Heart right ventricle (tissue), 16 donors: ENCODE data around the gene CD151. TPM values are rescaled to one million over a fixed set of nuclear protein-coding genes. Genes with fewer than 3 reads are reported as not detected.

Experiments
- ATAC-seq, 8 donors: fragments of 200-7000 bp; cut with Tn5 transposase; one replicate each; pipeline ENCODE4 v1.9.1; 2020; ENCODE audit warnings: mild to moderate bottlenecking in 8 of 8, moderate library complexity in 8 of 8, moderate number of reproducible peaks in 1 of 8
- DNase-seq, 2 donors: peaks; one replicate each; pipeline ENCODE4 v3.0.0-alpha.2; 2020
- H3K27ac ChIP-seq, 10 donors: fragments of 200-600 bp; sonication (generic) in 2 of 10; one replicate each; pipeline versions ENCODE4 v1.5.0 to v1.8.0; 2020 to 2022; ENCODE audit warnings: mild to moderate bottlenecking in 3 of 10
- H3K27me3 ChIP-seq, 7 donors: fragments of 200-600 bp; one replicate each; pipeline ENCODE4 v1.8.0; 2021 to 2022; ENCODE audit warnings: mild to moderate bottlenecking in 2 of 7
- H3K36me3 ChIP-seq, 9 donors: fragments of 200-600 bp; sonication (generic) in 1 of 9; one replicate each; pipeline versions ENCODE4 v1.5.0 to v1.8.0; 2020 to 2022; ENCODE audit warnings: mild to moderate bottlenecking in 2 of 9
- H3K4me1 ChIP-seq, 9 donors: fragments of 200-600 bp; sonication (generic) in 1 of 9; one replicate each; pipeline versions ENCODE4 v1.5.0 to v1.8.0; 2020 to 2022; ENCODE audit warnings: mild to moderate bottlenecking in 4 of 9
- H3K4me3 ChIP-seq, 10 donors: fragments of 200-600 bp; sonication (generic) in 2 of 10; one replicate each; pipeline versions ENCODE4 v1.5.0 to v1.8.0; 2020 to 2022; ENCODE audit warnings: mild to moderate bottlenecking in 7 of 10, moderate library complexity in 2 of 10
- H3K9me3 ChIP-seq, 11 donors: fragments of 200-600 bp in 10 of 11; sonication (generic) in 2 of 11; one replicate each; pipeline versions ENCODE4 v1.5.0 to v1.8.0; 2013 to 2022; ENCODE audit warnings: mild to moderate bottlenecking in 2 of 11, control low read depth in 1 of 11, moderate library complexity in 1 of 11
- WGBS, 2 donors: extraction: QIAGEN DNeasy Blood & Tissue Kit; methylation state at CpG; one replicate each; pipeline ENCODE4 v1.1.7; 2013; ENCODE audit warnings: inconsistent platforms in 1 of 2; 5-methylcytosine and 5-hydroxymethylcytosine counted together
- intact Hi-C, 10 donors: fragments of 100-400 bp; cut with DNase I; formaldehyde crosslinking; loops; one replicate each; pipeline versions ENCODE4 v1.11.1 to v1.14.2; 2022
- polyA plus RNA-seq, 2 donors: library from polyadenylated mRNA; stranded (reverse); fragments of 200-250 nt; gene quantifications; one replicate each; pipeline ENCODE4 v1.2.3, GENCODE V29; 2013
- total RNA-seq, 10 donors: library from RNA; stranded (reverse); fragmentation: NEBNext Ultra II Directional in 3 of 10; extraction: Animal tissue kit (Norgen Biotek cat#: 25700) in 3 of 10; gene quantifications; one replicate each; pipeline versions ENCODE4 v1.2.1 to v1.2.4, GENCODE V29; 2021 to 2023
- TF ChIP-seq, protein P1 (sequence below), 9 donors: fragments of 200-600 bp; sonication (generic) in 2 of 9; IDR thresholded peaks; one replicate each; pipeline versions ENCODE4 v1.5.0 to v1.8.0; 2021 to 2022; ENCODE audit warnings: antibody characterized with exemption in 9 of 9, mild to moderate bottlenecking in 5 of 9, moderate library complexity in 1 of 9
- donor health status: Arrhythmogenic right ventricular cardiomyopathy.
- donor health status: ischemic (EF 13 %, LVEDD 7.1; RV severe dilation, severe dysfunction).
- donor health status: healthy with polysubstance abuse.
- donor health status: DM: no; HTN: yes; CAD: no.
- donor health status: DM: no; HTN: no; CAD: no.
- donor health status: ischemic (EF 25% LVEDD 6.9; RV normal size, moderate dysfunction).
- donor health status: ischemic (EF 25% LVEDD 5.7; RV mildly dilated, moderate dysfunction).
- donor health status: healthy.
- donor health status: DM: yes; HTN: yes; CAD: no.
- donor health status: Ischemic cardiomyopathy.
- donor health status: ischemic (EF 35%, LVEDD 5.7; RV mildly dilated, moderate dysfunction).
- donor health status: nonischemic (EF 11% LVEDD 7.7; RV severe dilation, severe dysfunction).
- donor health status: DM: yes; HTN: yes; CAD: no.
- donor health status: PGD.
- donor health status: ischemic (EF 29% LVEDD 5.4; RV normal size, mild dysfunction).
- donor health status: nonischemic (EF 23%, LVEDD 6.1; RV moderate dilation, normal function).

The CD151 gene
- total and polyA plus RNA-seq, 12 donors: 286 to 684 (median 466) TPM

GRCh38 chr11:887589-887988 is 54.8 kb downstream of the CD151 start:
- no peak overlapping the region for H3K4me3 ChIP-seq
- intact Hi-C loops: no loop called here
- WGBS, 2 donors: 93% methylated on average over 14 of the region's 14 CpGs
- H3K9me3 ChIP-seq: no peaks in the 10 kb centered on the region
- H3K27ac ChIP-seq: no peak overlapping the region
- no peaks in the 10 kb centered on the region for H3K4me1 ChIP-seq
- DNase-seq: no peak
- peaks cover 0 to 54% (median 0%) of the 10 kb centered on the region in 9 donors for H3K36me3 ChIP-seq
- H3K27me3 ChIP-seq: no peaks in the 10 kb centered on the region
- TF ChIP-seq, protein P1, sequence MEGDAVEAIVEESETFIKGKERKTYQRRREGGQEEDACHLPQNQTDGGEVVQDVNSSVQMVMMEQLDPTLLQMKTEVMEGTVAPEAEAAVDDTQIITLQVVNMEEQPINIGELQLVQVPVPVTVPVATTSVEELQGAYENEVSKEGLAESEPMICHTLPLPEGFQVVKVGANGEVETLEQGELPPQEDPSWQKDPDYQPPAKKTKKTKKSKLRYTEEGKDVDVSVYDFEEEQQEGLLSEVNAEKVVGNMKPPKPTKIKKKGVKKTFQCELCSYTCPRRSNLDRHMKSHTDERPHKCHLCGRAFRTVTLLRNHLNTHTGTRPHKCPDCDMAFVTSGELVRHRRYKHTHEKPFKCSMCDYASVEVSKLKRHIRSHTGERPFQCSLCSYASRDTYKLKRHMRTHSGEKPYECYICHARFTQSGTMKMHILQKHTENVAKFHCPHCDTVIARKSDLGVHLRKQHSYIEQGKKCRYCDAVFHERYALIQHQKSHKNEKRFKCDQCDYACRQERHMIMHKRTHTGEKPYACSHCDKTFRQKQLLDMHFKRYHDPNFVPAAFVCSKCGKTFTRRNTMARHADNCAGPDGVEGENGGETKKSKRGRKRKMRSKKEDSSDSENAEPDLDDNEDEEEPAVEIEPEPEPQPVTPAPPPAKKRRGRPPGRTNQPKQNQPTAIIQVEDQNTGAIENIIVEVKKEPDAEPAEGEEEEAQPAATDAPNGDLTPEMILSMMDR (IDR thresholded peaks at IDR 0.05): no peak
- ATAC-seq: no peak

Other genes with a start within 250 kb of the CD151 start
- gene IRF7, start 217.0 kb upstream of the CD151 start, total RNA-seq: 10 to 100 TPM in 5 of 10 donors, 1 to 10 TPM in 5; 4.5 to 20.2 (median 9.9) TPM
- gene IRF7, start 217.0 kb upstream of the CD151 start, polyA plus RNA-seq: 10 to 100 TPM; 12.2 to 48.4 TPM
- not detected for gene CDHR5, start 208.0 kb upstream of the CD151 start, total RNA-seq
- gene CDHR5, start 208.0 kb upstream of the CD151 start, polyA plus RNA-seq: not detected
- gene SCT, start 205.8 kb upstream of the CD151 start, total RNA-seq: 1 to 10 TPM in 2 of 10 donors, under 1 TPM in 1, not detected in 7; 0.99 to 2.0 (median 1.0) TPM
- under 1 TPM in 1 of 2 donors, not detected in 1; 0.64 TPM for gene SCT, start 205.8 kb upstream of the CD151 start, polyA plus RNA-seq
- under 1 TPM in 6 of 10 donors, not detected in 4; 0.19 to 0.72 (median 0.49) TPM for gene DRD4, start 195.7 kb upstream of the CD151 start, total RNA-seq
- gene DRD4, start 195.7 kb upstream of the CD151 start, polyA plus RNA-seq: under 1 TPM in 1 of 2 donors, not detected in 1; 0.09 TPM
- 10 to 100 TPM; 11.0 to 25.7 (median 15.5) TPM for gene DEAF1, start 137.7 kb upstream of the CD151 start, total RNA-seq
- 10 to 100 TPM; 18.3 to 39.9 TPM for gene DEAF1, start 137.7 kb upstream of the CD151 start, polyA plus RNA-seq
- gene TMEM80, start 137.1 kb upstream of the CD151 start, total RNA-seq: 10 to 100 TPM; 10.6 to 24.2 (median 14.5) TPM
- gene TMEM80, start 137.1 kb upstream of the CD151 start, polyA plus RNA-seq: 10 to 100 TPM; 10.1 to 21.4 TPM
- 1 to 10 TPM; 1.2 to 6.7 (median 2.3) TPM for gene EPS8L2, start 126.7 kb upstream of the CD151 start, total RNA-seq
- 1 to 10 TPM; 3.4 to 3.9 TPM for gene EPS8L2, start 126.7 kb upstream of the CD151 start, polyA plus RNA-seq
- gene TALDO1, start 85.5 kb upstream of the CD151 start, total RNA-seq: 100 to 1,000 TPM in 5 of 10 donors, 10 to 100 TPM in 5; 76.2 to 115 (median 96.3) TPM
- gene TALDO1, start 85.5 kb upstream of the CD151 start, polyA plus RNA-seq: 100 to 1,000 TPM in 1 of 2 donors, 10 to 100 TPM in 1; 55.3 to 124 TPM
- gene GATD1, start 55.5 kb upstream of the CD151 start, total RNA-seq: 10 to 100 TPM; 20.6 to 29.4 (median 26.0) TPM
- 10 to 100 TPM; 15.0 to 32.4 TPM for gene GATD1, start 55.5 kb upstream of the CD151 start, polyA plus RNA-seq
- under 1 TPM in 9 of 10 donors, not detected in 1; 0.22 to 0.80 (median 0.38) TPM for gene CEND1, start 42.9 kb upstream of the CD151 start, total RNA-seq
- under 1 TPM; 0.75 to 0.80 TPM for gene CEND1, start 42.9 kb upstream of the CD151 start, polyA plus RNA-seq
- 1 to 10 TPM; 2.2 to 8.6 (median 4.0) TPM for gene SLC25A22, start 34.7 kb upstream of the CD151 start, total RNA-seq
- gene SLC25A22, start 34.7 kb upstream of the CD151 start, polyA plus RNA-seq: 10 to 100 TPM in 1 of 2 donors, 1 to 10 TPM in 1; 3.0 to 11.1 TPM
- gene PIDD1, start 27.7 kb upstream of the CD151 start, total RNA-seq: 10 to 100 TPM in 3 of 10 donors, 1 to 10 TPM in 7; 5.2 to 13.9 (median 6.9) TPM
- gene PIDD1, start 27.7 kb upstream of the CD151 start, polyA plus RNA-seq: 10 to 100 TPM in 1 of 2 donors, 1 to 10 TPM in 1; 6.3 to 32.4 TPM
- gene RPLP2, start 23.0 kb upstream of the CD151 start, total RNA-seq: 1,000 to 10,000 TPM in 3 of 10 donors, 100 to 1,000 TPM in 7; 765 to 1,177 (median 850) TPM
- gene RPLP2, start 23.0 kb upstream of the CD151 start, polyA plus RNA-seq: 1,000 to 10,000 TPM; 1,402 to 1,699 TPM
- gene PNPLA2, start 14.0 kb upstream of the CD151 start, total RNA-seq: 100 to 1,000 TPM; 183 to 359 (median 251) TPM
- 100 to 1,000 TPM; 114 to 148 TPM for gene PNPLA2, start 14.0 kb upstream of the CD151 start, polyA plus RNA-seq
- gene CRACR2B, start 5.0 kb upstream of the CD151 start, total RNA-seq: 10 to 100 TPM; 11.4 to 23.0 (median 17.0) TPM
- 10 to 100 TPM; 11.5 to 72.3 TPM for gene CRACR2B, start 5.0 kb upstream of the CD151 start, polyA plus RNA-seq
- 100 to 1,000 TPM; 194 to 279 (median 234) TPM for gene POLR2L, start 9.6 kb downstream of the CD151 start, total RNA-seq
- gene POLR2L, start 9.6 kb downstream of the CD151 start, polyA plus RNA-seq: 100 to 1,000 TPM; 148 to 279 TPM
- 10 to 100 TPM; 22.2 to 46.4 (median 26.9) TPM for gene TSPAN4, start 9.9 kb downstream of the CD151 start, total RNA-seq
- gene TSPAN4, start 9.9 kb downstream of the CD151 start, polyA plus RNA-seq: 10 to 100 TPM; 44.4 to 66.5 TPM
- 10 to 100 TPM; 47.9 to 75.2 (median 62.4) TPM for gene CHID1, start 77.9 kb downstream of the CD151 start, total RNA-seq
- gene CHID1, start 77.9 kb downstream of the CD151 start, polyA plus RNA-seq: 10 to 100 TPM; 40.1 to 53.5 TPM
- 10 to 100 TPM; 28.9 to 58.4 (median 38.8) TPM for gene AP2A2, start 92.9 kb downstream of the CD151 start, total RNA-seq
- 10 to 100 TPM; 24.3 to 27.9 TPM for gene AP2A2, start 92.9 kb downstream of the CD151 start, polyA plus RNA-seq
- gene MUC6, start 203.8 kb downstream of the CD151 start, total RNA-seq: not detected
- gene MUC6, start 203.8 kb downstream of the CD151 start, polyA plus RNA-seq: under 1 TPM; 0.01 to 0.07 TPM
- gene MUC2, start 241.9 kb downstream of the CD151 start, total RNA-seq: under 1 TPM in 1 of 10 donors, not detected in 9; 0.03 TPM
- gene MUC2, start 241.9 kb downstream of the CD151 start, polyA plus RNA-seq: not detected